ENCODE measurements around the gene PLLP. TPM values are rescaled to one million over a fixed set of nuclear protein-coding genes. Genes with fewer than 3 reads are reported as not detected.

The PLLP gene
- total RNA-seq, 2 donors from 2014 or later: not detected

- H3K27ac Mint-ChIP-seq: no peak overlapping the region
- H3K27me3 Mint-ChIP-seq: no peaks in the 10 kb centered on the region
- no peak overlapping the region for H3K4me3 Mint-ChIP-seq
- H3K36me3 Mint-ChIP-seq (ENCODE audit: low read depth): peaks cover 99% of the 10 kb centered on the region
- no peak for ATAC-seq (replicated peaks)
- H3K4me1 Mint-ChIP-seq: no peaks in the 10 kb centered on the region
- H3K9me3 Mint-ChIP-seq: peaks cover 12% of the 10 kb centered on the region
Observed at GRCh38 chr16:57213462-57213861, 71.0 kb downstream of the PLLP start.

GRCh38 chr16:57209780-57210179, 74.7 kb downstream of the PLLP start:
- Mint-ChIP-seq H3K27ac (no peak overlapping the region), H3K4me1 (no peaks in the 10 kb centered on the region), H3K36me3 (ENCODE audit: low read depth) (peaks cover 99% of the 10 kb centered on the region), H3K9me3 (no peaks in the 10 kb centered on the region), H3K27me3 (no peaks in the 10 kb centered on the region), H3K4me3 (no peak overlapping the region)
- ATAC-seq (replicated peaks): no peak

- Mint-ChIP-seq H3K4me1 (no peaks in the 10 kb centered on the region), H3K9me3 (no peaks in the 10 kb centered on the region), H3K27me3 (no peaks in the 10 kb centered on the region), H3K4me3 (no peak overlapping the region), H3K36me3 (ENCODE audit: low read depth) (peaks cover 96% of the 10 kb centered on the region), H3K27ac (no peak overlapping the region)
- no peak for ATAC-seq (replicated peaks)
Observed at GRCh38 chr16:57208926-57209325, 75.5 kb downstream of the PLLP start.

Other genes starting within 250 kb of the PLLP start
- 1 to 10 TPM; 3.8 to 4.4 TPM for gene CPNE2, start 192.1 kb downstream of the PLLP start, total RNA-seq
- 100 to 1,000 TPM in 1 of 2 donors, 10 to 100 TPM in 1; 79.0 to 103 TPM for gene PSME3IP1, start 98.6 kb downstream of the PLLP start, total RNA-seq
- 10 to 100 TPM; 34.1 to 37.4 TPM for gene RSPRY1, start 98.3 kb downstream of the PLLP start, total RNA-seq
- gene ARL2BP, start 39.4 kb downstream of the PLLP start, total RNA-seq: 10 to 100 TPM; 17.0 to 23.5 TPM
- gene CCL22, start 74.1 kb upstream of the PLLP start, total RNA-seq: 10 to 100 TPM in 1 of 2 donors, 1 to 10 TPM in 1; 1.1 to 11.5 TPM
- not detected for gene CX3CL1, start 87.8 kb upstream of the PLLP start, total RNA-seq
- gene CCL17, start 120.1 kb upstream of the PLLP start, total RNA-seq: 1 to 10 TPM in 1 of 2 donors, under 1 TPM in 1; 0.65 to 7.8 TPM
- 10 to 100 TPM; 30.8 to 52.8 TPM for gene CIAPIN1, start 162.7 kb upstream of the PLLP start, total RNA-seq
- 10 to 100 TPM; 28.2 to 36.4 TPM for gene COQ9, start 162.8 kb upstream of the PLLP start, total RNA-seq
- 10 to 100 TPM; 71.3 to 86.2 TPM for gene POLR2C, start 178.0 kb upstream of the PLLP start, total RNA-seq
- 10 to 100 TPM in 1 of 2 donors, 1 to 10 TPM in 1; 6.4 to 16.8 TPM for gene DOK4, start 201.8 kb upstream of the PLLP start, total RNA-seq

Measured in activated T-helper 17 cell treated with anti-CD3 and anti-CD28 coated beads, Interleukin-2, amount 50 U/mL, for 72 hours (primary cell).